GM15510 (cell line): ENCODE results near the gene FAM241B.

Experiments used
- POLR2A ChIP-seq: IDR thresholded peaks from 3 replicates; pipeline ENCODE4 v1.6.1; 2011; ENCODE audit warnings: borderline replicate concordance; ENCODE audit not compliant: insufficient read length; ENCODE audit errors: extremely low read depth

FAM241B gene

GRCh38 chr10:69640196-69640980, 10.3 kb downstream of the FAM241B start:
- TF ChIP-seq POLR2A = no peak

- no peak for TF ChIP-seq POLR2A
Measured at GRCh38 chr10:69641261-69641980, 11.4 kb downstream of the FAM241B start.

- TF ChIP-seq POLR2A = no peak
Measured at GRCh38 chr10:69642747-69643146, 12.7 kb downstream of the FAM241B start.

GRCh38 chr10:69643779-69644657, 14.0 kb downstream of the FAM241B start:
- no peak for TF ChIP-seq POLR2A

- TF ChIP-seq POLR2A = no peak
Measured at GRCh38 chr10:69644658-69645295, 14.7 kb downstream of the FAM241B start.

- TF ChIP-seq POLR2A = no peak
Measured at GRCh38 chr10:69645296-69646184, 15.5 kb downstream of the FAM241B start.

GRCh38 chr10:69646185-69647060, 16.4 kb downstream of the FAM241B start:
- TF ChIP-seq POLR2A = no peak

- no peak for TF ChIP-seq POLR2A
Measured at GRCh38 chr10:69647126-69647525, 17.1 kb downstream of the FAM241B start.

- TF ChIP-seq POLR2A = no peak
Measured at GRCh38 chr10:69647819-69648218, 17.8 kb downstream of the FAM241B start.

- TF ChIP-seq POLR2A = no peak
Measured at GRCh38 chr10:69648461-69648860, 18.4 kb downstream of the FAM241B start.

GRCh38 chr10:69649786-69650550, 19.9 kb downstream of the FAM241B start:
- no peak for TF ChIP-seq POLR2A
